ENCODE results near the gene GRID2. TPM values are rescaled to one million over a fixed set of nuclear protein-coding genes. Genes with fewer than 3 reads are reported as not detected.

Gene GRID2
- total and polyA plus RNA-seq, 2 of the 4 experiments (the other 2 are of a cell fraction) = under 0.01 TPM; not detected in 1

- BruUV-seq (replicated peaks) = no TSS peak
- POLR2A ChIA-PET (ENCODE audit: unreplicated experiment) = no interaction called here
- no peak overlapping the region for H3K56ac ChIP-seq (ENCODE audit: extremely low read depth, insufficient read depth, low read length)
- no peak overlapping the region for H3K27ac ChIP-seq (ENCODE audit: insufficient read depth, low read length)
- H3K18ac ChIP-seq (ENCODE audit: low read depth, low read length) = no peak overlapping the region
- H2AFZ ChIP-seq (replicated peaks; ENCODE audit: low read length, poor library complexity) = no peak overlapping the region
- H3K14ac ChIP-seq (replicated peaks; ENCODE audit: low read depth, low read length) = no peak overlapping the region
- no peak overlapping the region for H3K4me3 ChIP-seq (ENCODE audit: insufficient read depth, low read depth, low read length)
- ATAC-seq (ENCODE audit: low read depth) = no peak
- H4K5ac ChIP-seq (ENCODE audit: low read depth, low read length) = no peak overlapping the region
- H3K23ac ChIP-seq (ENCODE audit: low read depth, low read length) = no peak overlapping the region
- dilution Hi-C loops (cut with HindIII; ENCODE audit: low sequenced_read_pairs, unreplicated experiment) (no loop called here), intact Hi-C loops (cut with micrococcal nuclease) (no loop called here), in situ Hi-C loops (cut with MboI; ENCODE audit: low sequenced_read_pairs) (loop anchor here (25.0 kb wide), 1 partner anchor 1333 kb away; no protein-coding TSS in a partner anchor)
- H2BK20ac ChIP-seq (ENCODE audit: low read depth, low read length) = no peak overlapping the region
- CTCF ChIA-PET = no interaction called here
- WGBS, 2 experiments (ENCODE audit: extremely low coverage in 2 of 2, insufficient read length in 1 of 2) = no CpG with 5 or more reads among the region's 2 CpGs
- H4K20me1 ChIP-seq (ENCODE audit: insufficient read depth, low read length) = no peaks in the 10 kb centered on the region
- H2BK120ac ChIP-seq (ENCODE audit: low read depth, low read length) = no peak overlapping the region
- no peak overlapping the region for H2AK5ac ChIP-seq (ENCODE audit: low read depth, low read length)
- no peak for DNase-seq
- H2BK15ac ChIP-seq (ENCODE audit: low read depth, low read length) = no peak overlapping the region
- no peak overlapping the region for H3K9ac ChIP-seq (ENCODE audit: low read depth, low read length)
- H3K79me1 ChIP-seq (ENCODE audit: low read depth in 1 of 2, low read length in 2 of 2) = no peaks in the 10 kb centered on the region
- no peak overlapping the region for H4K8ac ChIP-seq (ENCODE audit: low read depth in 2 of 2, low read length in 2 of 2)
- H3K4me2 ChIP-seq (ENCODE audit: low read depth, low read length) = no peak overlapping the region
- no peak overlapping the region for H3K4ac ChIP-seq (ENCODE audit: low read depth, low read length)
- H2AK9ac ChIP-seq (replicated peaks; ENCODE audit: low read depth, low read length, poor library complexity) = no peak overlapping the region
- H3K36me3 ChIP-seq (ENCODE audit: control insufficient read depth, insufficient read depth, low read length) = no peaks in the 10 kb centered on the region
- H2BK5ac ChIP-seq (ENCODE audit: low read depth, low read length, poor library complexity, severe bottlenecking) = no peak overlapping the region
- no peaks in the 10 kb centered on the region for H3K9me1 ChIP-seq (ENCODE audit: insufficient read depth, low read length)
- H4K91ac ChIP-seq (ENCODE audit: insufficient read depth, low read depth, low read length) = no peak overlapping the region
- no peaks in the 10 kb centered on the region for H3K27me3 ChIP-seq (ENCODE audit: control insufficient read depth, insufficient read depth, low read length)
- no peaks in the 10 kb centered on the region for H3K4me1 ChIP-seq (ENCODE audit: control insufficient read depth, insufficient read depth, low read length)
- TF ChIP-seq ELK1 (IDR thresholded peaks at IDR 0.05; ENCODE audit: borderline replicate concordance, low read depth, low read length) = no peak
- no peaks in the 10 kb centered on the region for H3K9me3 ChIP-seq (ENCODE audit: control insufficient read depth, insufficient read depth, low read length)
These were observed 1475.5 kb downstream of the GRID2 start for GRCh38 chr4:93779228-93779627.
